Islet of Langerhans (tissue), 1 donor: ENCODE measurements around the gene NUP98.
A peak's percentile ranks its signal among the peaks of the same experiment; 100 is the strongest.

Source experiments
- FAIRE-seq: peaks from one replicate; lab custom pipeline; 2011; peaks lifted over from hg19 to GRCh38; lab: Jason Lieb, UNC

The NUP98 gene

GRCh38 chr11:3797329-3798090, at the start of gene NUP98:
Gene NUP98 (minus strand): TSS chr11:3797554. CDS start chr11:3782117, 15,437 bp downstream.
- FAIRE-seq, result peak; percentile 66

DNA sequence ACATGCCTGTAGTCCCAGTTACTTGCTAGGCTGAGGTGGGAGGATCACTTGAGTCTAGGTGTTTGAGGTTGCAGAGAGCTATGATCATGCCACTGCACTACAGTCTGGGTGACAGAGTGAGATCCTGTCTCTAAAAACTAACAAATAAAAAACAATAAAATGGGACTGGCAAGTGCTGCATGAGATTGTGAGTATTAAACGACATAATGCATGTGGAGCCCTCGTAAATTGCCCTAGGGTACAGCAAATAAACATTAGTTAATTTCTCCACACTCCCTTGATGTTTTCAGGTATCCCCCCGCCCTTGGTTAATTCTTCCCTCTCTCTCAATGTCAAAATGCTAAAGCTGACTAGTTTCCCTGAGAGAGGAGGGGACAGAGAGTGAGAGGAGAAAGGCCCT, 48.3 kb upstream of the NUP98 start:
- FAIRE-seq, result no peak

DNA sequence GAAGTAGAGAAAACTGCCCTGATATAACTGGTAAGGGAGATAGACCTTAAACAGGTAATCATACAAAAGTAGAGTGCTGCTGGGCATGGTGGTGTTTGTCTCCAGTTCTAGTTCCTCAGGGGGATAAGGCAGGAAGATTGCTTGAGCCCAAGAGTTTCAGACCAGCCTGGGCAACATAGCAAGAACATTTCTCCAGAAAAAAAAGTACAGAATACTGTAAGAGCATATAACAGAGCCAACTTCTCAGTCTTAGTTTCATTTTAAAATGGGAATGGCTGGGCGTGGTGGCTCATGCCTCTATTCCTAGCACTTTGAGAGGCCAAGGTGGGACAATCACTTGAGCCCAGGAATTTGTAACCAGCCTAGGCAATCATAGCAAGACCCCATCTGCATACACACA, 47.9 kb upstream of the NUP98 start:
- no peak for FAIRE-seq

- no peak for FAIRE-seq
Measured at GRCh38 chr11:3843326-3843725, 46.0 kb upstream of the NUP98 start.

DNA sequence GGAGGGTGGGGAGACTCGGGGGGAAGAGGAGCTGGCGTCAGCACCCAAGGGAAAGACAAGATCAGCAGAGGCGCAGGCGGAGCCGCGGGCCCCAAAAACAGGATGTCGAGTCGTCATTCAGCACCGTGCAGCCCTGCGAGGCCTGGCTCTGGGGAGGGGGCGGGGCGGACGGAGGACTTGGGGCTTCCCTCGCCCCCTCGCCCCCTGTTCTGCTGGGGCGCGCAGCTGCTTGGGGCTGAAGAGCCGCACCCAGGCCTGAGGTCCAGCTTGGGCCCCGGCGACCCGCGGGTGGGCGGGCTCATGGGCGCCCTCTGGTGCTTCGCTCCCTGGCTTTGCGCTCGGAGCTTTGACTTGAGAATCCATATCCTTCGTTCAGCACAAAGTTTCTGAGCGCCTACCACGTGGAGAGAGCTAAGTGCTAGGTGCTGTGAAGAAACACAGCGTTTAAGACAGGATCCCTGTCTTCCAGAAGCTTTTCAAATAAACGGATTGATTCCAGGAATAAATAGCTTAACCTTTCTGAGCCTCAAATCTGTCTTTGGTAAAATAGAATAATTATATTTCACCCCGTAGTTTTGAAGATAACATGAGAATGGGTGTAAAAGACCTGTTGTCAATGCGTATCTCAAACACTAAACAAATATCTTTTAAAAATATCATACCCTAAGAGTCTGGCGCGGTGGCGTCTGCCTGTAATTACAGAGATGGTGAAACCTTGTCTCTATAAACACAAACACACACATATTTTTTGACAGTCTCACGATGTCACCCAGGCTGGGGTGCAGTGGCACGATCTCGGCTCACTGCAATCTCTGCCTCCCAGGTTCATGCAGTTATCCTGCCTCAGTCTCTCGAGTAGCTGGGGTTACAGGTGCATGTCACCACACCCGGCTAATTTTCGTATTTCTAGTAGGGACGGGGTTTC, 44.3 kb upstream of the NUP98 start:
- FAIRE-seq, result no peak

- FAIRE-seq, result no peak
Measured at GRCh38 chr11:3840870-3841425, 43.6 kb upstream of the NUP98 start, which contains the start of gene RHOG. Gene RHOG (minus strand): TSS chr11:3840959. CDS start chr11:3828138, 12,821 bp downstream.

GRCh38 chr11:3840004-3840869, 42.9 kb upstream of the NUP98 start:
- FAIRE-seq, result no peak

GRCh38 chr11:3838504-3838903, 41.1 kb upstream of the NUP98 start:
- no peak for FAIRE-seq

DNA sequence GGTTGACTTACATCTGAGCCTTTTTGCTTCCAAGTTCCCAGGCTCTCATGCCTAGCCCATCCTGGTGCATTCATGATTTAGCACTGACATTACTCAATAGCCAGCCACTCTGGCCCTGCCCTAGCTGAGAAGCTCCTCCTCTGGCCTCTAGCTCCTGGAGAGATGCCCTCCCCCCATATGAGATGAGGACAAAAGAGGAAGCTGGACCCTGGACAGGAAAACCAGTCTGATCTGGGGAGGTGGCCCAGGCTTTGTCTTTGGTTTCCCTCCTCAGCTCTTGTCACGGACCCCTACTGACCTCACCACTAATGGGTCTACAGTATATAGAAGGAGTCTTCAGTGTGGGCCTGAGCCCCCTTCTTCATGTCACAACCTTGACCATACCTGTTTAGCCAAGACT, 40.4 kb upstream of the NUP98 start:
- FAIRE-seq, result no peak

DNA sequence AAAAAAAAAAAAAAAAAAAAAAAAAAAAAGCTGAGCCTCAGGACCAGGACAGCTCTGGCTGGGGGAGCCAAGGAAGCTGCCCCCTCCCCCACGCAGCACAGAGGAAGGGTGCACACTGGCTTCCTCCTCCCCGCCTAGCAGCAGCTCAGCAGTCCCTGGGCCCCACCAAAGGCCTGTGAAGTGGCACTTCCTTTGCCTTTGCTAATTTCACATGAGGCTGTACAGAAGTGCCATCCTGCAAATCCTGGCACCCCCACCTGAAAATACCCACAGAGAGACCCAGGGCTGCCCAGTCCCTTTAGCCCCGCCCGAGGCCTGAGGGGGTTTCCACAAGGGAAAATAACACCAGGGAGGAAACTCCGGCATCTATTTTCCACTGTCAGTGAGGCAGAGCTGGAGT, 39.5 kb upstream of the NUP98 start:
- no peak for FAIRE-seq

- no peak for FAIRE-seq
Measured at GRCh38 chr11:3835751-3836150, 38.4 kb upstream of the NUP98 start.

- FAIRE-seq, result no peak
Measured at GRCh38 chr11:3834664-3835461, 37.5 kb upstream of the NUP98 start.

DNA sequence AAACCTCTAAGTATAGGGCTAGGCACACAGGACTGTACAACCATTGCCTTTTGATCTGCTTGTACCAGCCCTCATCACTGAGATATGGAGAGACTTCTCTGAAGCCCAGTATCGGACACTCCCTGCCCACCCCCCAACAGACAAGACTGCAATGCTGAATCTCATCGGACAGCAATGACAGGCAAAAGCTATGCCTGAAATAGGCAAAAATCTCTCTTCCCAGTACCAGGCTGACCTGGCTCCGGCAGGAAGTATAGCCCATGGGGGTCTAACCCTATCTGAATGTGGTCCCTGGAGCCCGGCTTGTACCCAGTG, 37.0 kb upstream of the NUP98 start:
- FAIRE-seq, result no peak

DNA sequence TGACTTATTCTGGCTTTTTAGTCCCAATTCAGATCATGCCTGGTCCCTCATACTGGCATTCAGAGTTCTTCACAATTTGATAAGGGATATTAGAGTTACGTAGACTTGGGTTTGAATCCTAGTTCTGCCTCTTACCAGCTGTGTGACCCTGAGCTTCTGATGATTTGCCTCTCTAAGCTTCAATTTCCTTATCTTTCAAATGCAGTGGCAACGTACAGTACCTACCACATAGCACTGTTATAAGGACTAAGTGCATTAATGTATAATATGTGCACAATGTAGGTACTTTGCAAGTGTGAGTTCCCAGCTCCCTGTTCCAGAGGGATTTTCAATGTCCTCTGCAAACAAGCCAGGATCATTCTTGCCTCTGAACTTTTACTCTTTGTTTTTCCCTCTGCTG, 36.1 kb upstream of the NUP98 start:
- no peak for FAIRE-seq

- FAIRE-seq, result no peak
Measured at GRCh38 chr11:3832816-3833215, 35.5 kb upstream of the NUP98 start.

GRCh38 chr11:3831378-3832239, 34.3 kb upstream of the NUP98 start:
- no peak for FAIRE-seq

DNA sequence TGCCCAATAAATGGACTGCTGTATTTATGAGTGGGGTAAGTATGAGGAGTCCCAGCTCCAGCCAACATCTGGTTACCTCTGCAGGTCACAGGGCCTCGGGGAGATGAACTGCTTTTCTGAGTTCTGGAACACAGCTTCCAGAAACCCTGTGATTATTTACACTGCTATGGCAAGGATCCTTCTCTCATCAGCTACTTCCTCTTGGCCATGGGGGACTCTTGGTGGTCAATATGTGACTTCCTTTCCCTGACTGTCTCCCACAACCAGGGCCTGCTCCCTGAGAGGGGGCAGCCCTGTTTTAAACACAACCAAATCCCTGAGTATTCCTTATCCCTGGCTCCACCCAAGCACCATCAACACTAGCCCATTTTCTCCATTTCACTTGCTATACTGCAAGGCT, 33.4 kb upstream of the NUP98 start:
- FAIRE-seq, result no peak

DNA sequence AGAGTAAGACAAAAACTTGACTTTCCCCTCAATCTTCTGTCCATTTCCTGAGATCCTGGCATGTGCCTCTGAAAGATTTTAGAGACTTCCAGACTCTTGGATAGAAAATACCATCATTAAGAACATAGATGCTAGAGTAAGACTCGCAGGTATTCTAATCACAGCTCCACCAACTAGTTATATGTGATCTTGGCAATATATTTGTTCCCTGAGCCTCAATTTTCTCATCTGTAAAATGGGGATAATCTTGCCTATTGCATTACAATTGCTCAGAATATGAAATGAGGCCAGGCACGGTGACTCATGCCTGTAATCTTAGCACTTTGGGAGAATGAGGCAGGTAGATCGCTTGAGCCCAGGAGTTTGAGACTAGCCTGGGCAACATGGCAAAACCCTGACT, 32.7 kb upstream of the NUP98 start:
- no peak for FAIRE-seq

DNA sequence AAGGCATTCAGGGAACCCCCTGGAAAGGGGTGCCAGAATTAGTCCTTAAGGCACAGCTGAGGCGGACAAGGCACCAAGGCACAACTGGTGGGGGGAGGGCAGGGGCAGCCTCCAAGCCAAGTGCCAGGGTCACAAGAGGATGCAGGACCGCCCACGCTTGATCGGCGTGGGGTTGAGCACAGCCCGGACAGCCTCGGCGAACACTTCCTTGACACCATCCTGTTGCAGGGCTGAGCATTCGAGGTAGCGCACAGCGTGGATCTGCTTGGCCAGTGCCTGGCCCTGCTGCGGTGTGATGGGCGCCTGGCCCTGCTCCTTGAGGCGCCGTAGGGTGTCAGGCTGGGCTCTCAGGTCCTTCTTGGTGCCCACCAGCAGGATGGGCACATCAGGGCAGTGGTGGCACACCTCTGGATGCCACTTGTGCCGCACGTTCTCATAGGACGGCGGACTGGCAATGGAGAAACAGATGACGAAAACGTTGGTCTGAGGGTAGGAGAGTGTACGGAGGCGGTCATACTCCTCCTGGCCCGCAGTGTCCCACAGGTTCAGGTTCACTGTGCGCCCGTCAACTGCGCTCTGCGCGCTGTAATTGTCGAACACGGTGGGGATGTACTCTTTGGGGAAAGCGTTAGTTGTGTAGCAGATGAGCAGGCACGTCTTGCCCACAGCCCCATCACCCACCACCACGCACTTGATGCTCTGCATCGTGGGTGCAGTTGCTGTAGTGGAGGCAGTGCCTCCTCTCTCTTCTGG, 30.3 kb upstream of the NUP98 start:
- no peak for FAIRE-seq

GRCh38 chr11:3826721-3827120, 29.4 kb upstream of the NUP98 start:
- FAIRE-seq, result no peak
